Measurements from ENCODE around the gene FMN2.

The FMN2 gene

GRCh38 chr1:240435996-240436566 lies 344.4 kb downstream of the FMN2 start:
- no peak for TF ChIP-seq CTCF (IDR thresholded peaks at IDR 0.05; ENCODE audit: control insufficient read depth, extremely low read depth, insufficient read depth)
- no peak for DNase-seq (ENCODE audit: low read depth)
- no peak overlapping the region for H3K4me3 ChIP-seq (ENCODE audit: low read depth, low read length)

GRCh38 chr1:240441669-240442068 lies 350.0 kb downstream of the FMN2 start:
- no peak for DNase-seq (ENCODE audit: low read depth)
- TF ChIP-seq CTCF (IDR thresholded peaks at IDR 0.05; ENCODE audit: control insufficient read depth, extremely low read depth, insufficient read depth), result no peak
- no peak overlapping the region for H3K4me3 ChIP-seq (ENCODE audit: low read depth, low read length)

DNA sequence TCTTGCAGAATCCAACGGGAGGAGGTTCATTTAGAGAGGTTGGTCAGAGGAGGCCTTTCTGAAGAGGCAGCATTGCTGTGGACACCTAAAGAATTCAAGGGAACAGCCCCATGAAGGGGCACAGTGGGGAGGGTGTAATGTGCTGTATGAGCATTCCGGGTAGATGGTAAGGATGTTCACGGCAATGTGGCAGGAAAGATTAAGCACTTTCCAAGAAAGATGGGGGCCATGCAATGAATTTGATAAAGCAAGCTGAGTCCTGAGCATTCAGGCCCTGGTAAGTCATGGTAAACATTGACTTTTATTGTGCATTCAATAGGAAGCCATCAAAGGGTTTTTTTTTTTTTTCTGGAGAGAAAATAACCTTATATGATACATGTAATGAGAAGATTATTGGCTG lies 353.7 kb downstream of the FMN2 start:
- no peak for DNase-seq (ENCODE audit: low read depth)
- no peak for TF ChIP-seq CTCF (IDR thresholded peaks at IDR 0.05; ENCODE audit: control insufficient read depth, extremely low read depth, insufficient read depth)
- H3K4me3 ChIP-seq (ENCODE audit: low read depth, low read length), result no peak overlapping the region

DNA sequence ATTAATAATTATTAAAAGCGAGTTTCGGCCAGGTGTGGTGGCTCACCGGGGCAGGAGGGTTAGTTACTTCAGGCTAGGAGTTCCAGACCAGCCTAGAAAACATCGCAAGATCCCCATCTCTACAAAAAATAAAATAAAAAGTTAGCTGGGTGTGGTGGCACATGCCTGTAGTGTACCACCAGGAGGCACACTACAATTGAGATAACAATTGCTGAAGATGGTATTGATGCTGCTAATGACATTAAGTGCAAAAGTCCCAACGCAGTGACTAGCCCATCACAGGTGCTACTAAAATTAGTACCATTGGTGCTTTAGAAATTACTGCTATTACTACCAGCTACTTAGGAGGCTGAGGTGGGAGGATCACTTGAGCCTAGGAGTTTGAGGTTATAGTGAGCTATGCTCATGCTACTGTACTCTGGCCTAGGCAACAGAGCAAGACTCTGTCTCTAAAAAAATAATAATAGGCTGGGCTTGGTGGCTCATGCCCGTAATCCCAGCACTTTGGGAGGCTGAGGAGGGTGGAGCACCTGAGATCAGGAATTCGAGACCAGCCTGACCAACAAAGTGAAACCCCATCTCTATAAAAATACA lies 363.6 kb downstream of the FMN2 start:
- no peak for DNase-seq (ENCODE audit: low read depth)
- TF ChIP-seq CTCF (IDR thresholded peaks at IDR 0.05; ENCODE audit: control insufficient read depth, extremely low read depth, insufficient read depth), result peak; percentile 53
- no peak overlapping the region for H3K4me3 ChIP-seq (ENCODE audit: low read depth, low read length)

DNA sequence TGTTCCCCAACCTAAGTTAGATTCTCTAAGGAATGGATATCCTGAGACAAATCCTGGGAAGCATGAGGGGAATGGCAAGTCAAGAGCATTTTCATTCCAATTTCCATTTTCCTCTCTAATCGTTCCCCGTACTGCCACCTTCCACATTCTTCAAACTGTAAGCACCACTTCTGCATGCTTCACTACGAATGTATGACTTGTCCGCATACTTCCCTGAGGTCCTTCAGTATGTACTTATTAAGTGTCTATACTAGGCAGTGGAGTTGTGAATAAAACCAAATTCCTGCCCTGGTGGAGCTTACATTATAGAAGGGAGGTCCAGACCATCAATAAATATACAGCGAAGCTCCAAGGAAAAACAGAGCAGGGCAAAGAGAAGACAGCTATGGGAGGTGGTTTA lies 365.5 kb downstream of the FMN2 start:
- no peak for TF ChIP-seq CTCF (IDR thresholded peaks at IDR 0.05; ENCODE audit: control insufficient read depth, extremely low read depth, insufficient read depth)
- H3K4me3 ChIP-seq (ENCODE audit: low read depth, low read length), result no peak overlapping the region
- no peak for DNase-seq (ENCODE audit: low read depth)

GRCh38 chr1:240462277-240462676 lies 370.6 kb downstream of the FMN2 start:
- no peak for TF ChIP-seq CTCF (IDR thresholded peaks at IDR 0.05; ENCODE audit: control insufficient read depth, extremely low read depth, insufficient read depth)
- no peak for DNase-seq (ENCODE audit: low read depth)
- no peak overlapping the region for H3K4me3 ChIP-seq (ENCODE audit: low read depth, low read length)

Data from LNCaP clone FGC (cell line).